Transverse colon (tissue), 4 donors: ENCODE data around the gene C2CD4C.

Experiments used
- EP300 ChIP-seq: sonication (generic); formaldehyde crosslinking; IDR thresholded peaks from one replicate; pipeline ENCODE4 v1.6.1; 2017; ENCODE audit warnings: antibody characterized with exemption, low read depth
- POLR2AphosphoS5 ChIP-seq, 3 donors: sonication (generic); formaldehyde crosslinking; IDR thresholded peaks; one replicate each; pipeline ENCODE4 v1.6.1; 2016; ENCODE audit warnings: antibody characterized with exemption in 3 of 3
- TF ChIP-seq, protein P1 (sequence below), 5 experiments: fragments of 200-600 bp in 3 of 5; fragments of 450-650 bp in 2 of 5; sonication (generic) in 3 of 5; IDR thresholded peaks; 1 replicate in 2 of 5; 2 replicates in 3 of 5; pipeline ENCODE4 v1.5.1; 2016 to 2017; ENCODE audit warnings: antibody characterized with exemption in 5 of 5, inconsistent platforms in 3 of 5, mild to moderate bottlenecking in 2 of 5, moderate library complexity in 1 of 5

DNA sequence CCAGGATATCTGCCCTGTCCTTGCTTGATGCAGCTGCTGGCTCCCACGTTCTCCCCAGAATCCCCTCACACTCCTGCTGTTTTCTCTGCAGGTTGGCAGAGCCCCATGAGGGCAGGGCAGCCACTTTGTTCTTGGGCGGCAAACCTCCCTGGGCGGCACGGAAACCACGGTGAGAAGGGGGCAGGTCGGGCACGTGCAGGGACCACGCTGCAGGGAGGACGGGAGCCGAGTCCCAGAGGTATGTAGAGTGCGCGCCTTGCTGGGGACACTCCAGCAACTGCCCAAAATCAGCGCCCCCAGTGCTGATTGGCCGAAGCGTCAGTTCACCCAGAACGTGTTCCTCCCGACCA lies 34.1 kb downstream of the C2CD4C start:
- TF ChIP-seq POLR2AphosphoS5 (IDR thresholded peaks at IDR 0.05) (no peak), EP300 (no peak)
- TF ChIP-seq, protein P1, sequence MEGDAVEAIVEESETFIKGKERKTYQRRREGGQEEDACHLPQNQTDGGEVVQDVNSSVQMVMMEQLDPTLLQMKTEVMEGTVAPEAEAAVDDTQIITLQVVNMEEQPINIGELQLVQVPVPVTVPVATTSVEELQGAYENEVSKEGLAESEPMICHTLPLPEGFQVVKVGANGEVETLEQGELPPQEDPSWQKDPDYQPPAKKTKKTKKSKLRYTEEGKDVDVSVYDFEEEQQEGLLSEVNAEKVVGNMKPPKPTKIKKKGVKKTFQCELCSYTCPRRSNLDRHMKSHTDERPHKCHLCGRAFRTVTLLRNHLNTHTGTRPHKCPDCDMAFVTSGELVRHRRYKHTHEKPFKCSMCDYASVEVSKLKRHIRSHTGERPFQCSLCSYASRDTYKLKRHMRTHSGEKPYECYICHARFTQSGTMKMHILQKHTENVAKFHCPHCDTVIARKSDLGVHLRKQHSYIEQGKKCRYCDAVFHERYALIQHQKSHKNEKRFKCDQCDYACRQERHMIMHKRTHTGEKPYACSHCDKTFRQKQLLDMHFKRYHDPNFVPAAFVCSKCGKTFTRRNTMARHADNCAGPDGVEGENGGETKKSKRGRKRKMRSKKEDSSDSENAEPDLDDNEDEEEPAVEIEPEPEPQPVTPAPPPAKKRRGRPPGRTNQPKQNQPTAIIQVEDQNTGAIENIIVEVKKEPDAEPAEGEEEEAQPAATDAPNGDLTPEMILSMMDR (IDR thresholded peaks at IDR 0.05), result no peak
